ENCODE measurements around the gene SLC16A10. TPM values are rescaled to one million over a fixed set of nuclear protein-coding genes. Genes with fewer than 3 reads are reported as not detected.

SLC16A10 gene
- total RNA-seq, 2 donors from 2014 or later: 8.7 to 13.8 TPM

DNA sequence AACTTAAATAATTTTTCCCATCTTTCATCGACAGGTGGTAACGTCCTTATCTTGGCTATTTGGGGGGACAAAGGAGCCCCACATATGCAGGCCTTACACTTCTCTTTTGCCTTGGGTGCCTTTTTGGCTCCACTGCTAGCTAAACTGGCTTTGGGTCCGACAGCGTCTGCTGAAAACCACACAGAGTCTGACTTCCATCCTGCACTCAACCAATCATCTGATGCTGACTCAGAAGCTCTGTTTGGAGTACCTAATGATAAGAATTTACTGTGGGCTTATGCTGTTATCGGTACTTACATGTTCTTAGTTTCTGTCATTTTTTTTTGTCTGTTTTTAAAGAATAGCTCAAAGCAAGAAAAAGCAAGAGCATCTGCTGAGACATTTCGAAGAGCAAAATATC is 178.5 kb downstream of the SLC16A10 start:
- Histone ChIP-seq H3K9me3 (ENCODE audit: control insufficient read depth, low read length) (peaks cover 6% of the 10 kb centered on the region), H3K4me1 (ENCODE audit: control insufficient read depth, insufficient read depth, low read length) (no peaks in the 10 kb centered on the region), H3K4me3 (ENCODE audit: low read length) (no peak overlapping the region), H3K36me3 (ENCODE audit: control insufficient read depth, insufficient read depth, low read length) (peaks cover 72% of the 10 kb centered on the region), H3K27me3 (ENCODE audit: control insufficient read depth, insufficient read depth, low read length, poor library complexity, severe bottlenecking) (no peaks in the 10 kb centered on the region), H3K9ac (ENCODE audit: extremely low read depth, low read length, poor library complexity, severe bottlenecking) (no peak overlapping the region), H3K27ac (ENCODE audit: low read depth, low read length) (no peak overlapping the region)
- Mint-ChIP-seq H3K9me3 (no peaks in the 10 kb centered on the region), H3K4me3 (no peak overlapping the region), H3K27me3 (ENCODE audit: insufficient read depth) (no peaks in the 10 kb centered on the region), H3K27ac (no peak overlapping the region), H3K36me3 (ENCODE audit: low read depth) (peaks cover 49% of the 10 kb centered on the region), H3K4me1 (peaks cover 3% of the 10 kb centered on the region)
- 95% methylated on average over 6 of the region's 6 CpGs for WGBS, 2 experiments (ENCODE audit: insufficient coverage in 1 of 2, insufficient read length in 1 of 2)
- TF ChIP-seq, protein P1, sequence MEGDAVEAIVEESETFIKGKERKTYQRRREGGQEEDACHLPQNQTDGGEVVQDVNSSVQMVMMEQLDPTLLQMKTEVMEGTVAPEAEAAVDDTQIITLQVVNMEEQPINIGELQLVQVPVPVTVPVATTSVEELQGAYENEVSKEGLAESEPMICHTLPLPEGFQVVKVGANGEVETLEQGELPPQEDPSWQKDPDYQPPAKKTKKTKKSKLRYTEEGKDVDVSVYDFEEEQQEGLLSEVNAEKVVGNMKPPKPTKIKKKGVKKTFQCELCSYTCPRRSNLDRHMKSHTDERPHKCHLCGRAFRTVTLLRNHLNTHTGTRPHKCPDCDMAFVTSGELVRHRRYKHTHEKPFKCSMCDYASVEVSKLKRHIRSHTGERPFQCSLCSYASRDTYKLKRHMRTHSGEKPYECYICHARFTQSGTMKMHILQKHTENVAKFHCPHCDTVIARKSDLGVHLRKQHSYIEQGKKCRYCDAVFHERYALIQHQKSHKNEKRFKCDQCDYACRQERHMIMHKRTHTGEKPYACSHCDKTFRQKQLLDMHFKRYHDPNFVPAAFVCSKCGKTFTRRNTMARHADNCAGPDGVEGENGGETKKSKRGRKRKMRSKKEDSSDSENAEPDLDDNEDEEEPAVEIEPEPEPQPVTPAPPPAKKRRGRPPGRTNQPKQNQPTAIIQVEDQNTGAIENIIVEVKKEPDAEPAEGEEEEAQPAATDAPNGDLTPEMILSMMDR (conservative IDR thresholded peaks at IDR 0.05): no peak
- no peak for DNase-seq

- Histone ChIP-seq H3K4me1 (ENCODE audit: control insufficient read depth, insufficient read depth, low read length) (no peaks in the 10 kb centered on the region), H3K27me3 (ENCODE audit: control insufficient read depth, insufficient read depth, low read length, poor library complexity, severe bottlenecking) (no peaks in the 10 kb centered on the region), H3K36me3 (ENCODE audit: control insufficient read depth, insufficient read depth, low read length) (peaks cover 72% of the 10 kb centered on the region), H3K27ac (ENCODE audit: low read depth, low read length) (no peak overlapping the region), H3K9ac (ENCODE audit: extremely low read depth, low read length, poor library complexity, severe bottlenecking) (no peak overlapping the region), H3K9me3 (ENCODE audit: control insufficient read depth, low read length) (peaks cover 6% of the 10 kb centered on the region), H3K4me3 (ENCODE audit: low read length) (no peak overlapping the region)
- DNase-seq: no peak
- H3K4me3 Mint-ChIP-seq: no peak overlapping the region
- no peaks in the 10 kb centered on the region for H3K27me3 Mint-ChIP-seq (ENCODE audit: insufficient read depth)
- TF ChIP-seq, protein P1 (conservative IDR thresholded peaks at IDR 0.05): no peak
- H3K9me3 Mint-ChIP-seq: no peaks in the 10 kb centered on the region
- no peak overlapping the region for H3K27ac Mint-ChIP-seq
- no peaks in the 10 kb centered on the region for H3K4me1 Mint-ChIP-seq
- peaks cover 49% of the 10 kb centered on the region for H3K36me3 Mint-ChIP-seq (ENCODE audit: low read depth)
- WGBS, 2 experiments (ENCODE audit: insufficient coverage in 1 of 2, insufficient read length in 1 of 2): 92 to 95% methylated on average over 2 of the region's 2 CpGs
Measured at GRCh38 chr6:111266276-111266675, 179.0 kb downstream of the SLC16A10 start.

- Histone ChIP-seq H3K27me3 (ENCODE audit: control insufficient read depth, insufficient read depth, low read length, poor library complexity, severe bottlenecking) (no peaks in the 10 kb centered on the region), H3K9me3 (ENCODE audit: control insufficient read depth, low read length) (peaks cover 6% of the 10 kb centered on the region), H3K4me3 (ENCODE audit: low read length) (no peak overlapping the region), H3K9ac (ENCODE audit: extremely low read depth, low read length, poor library complexity, severe bottlenecking) (no peak overlapping the region), H3K4me1 (ENCODE audit: control insufficient read depth, insufficient read depth, low read length) (no peaks in the 10 kb centered on the region), H3K27ac (ENCODE audit: low read depth, low read length) (no peak overlapping the region), H3K36me3 (ENCODE audit: control insufficient read depth, insufficient read depth, low read length) (peaks cover 64% of the 10 kb centered on the region)
- H3K36me3 Mint-ChIP-seq (ENCODE audit: low read depth): peaks cover 53% of the 10 kb centered on the region
- no peaks in the 10 kb centered on the region for H3K4me1 Mint-ChIP-seq
- no peak overlapping the region for H3K4me3 Mint-ChIP-seq
- 95 to 97% methylated on average over 4 to 7 of the region's 7 CpGs for WGBS, 2 experiments (ENCODE audit: insufficient coverage in 1 of 2, insufficient read length in 1 of 2)
- no peaks in the 10 kb centered on the region for H3K9me3 Mint-ChIP-seq
- TF ChIP-seq, protein P1 (conservative IDR thresholded peaks at IDR 0.05): no peak
- no peaks in the 10 kb centered on the region for H3K27me3 Mint-ChIP-seq (ENCODE audit: insufficient read depth)
- H3K27ac Mint-ChIP-seq: no peak overlapping the region
- no peak for DNase-seq
Measured at GRCh38 chr6:111267764-111268333, 180.5 kb downstream of the SLC16A10 start.
